Fibroblast of the aortic adventitia (primary cell): ENCODE measurements around the gene AGTRAP. TPM values are rescaled to one million over a fixed set of nuclear protein-coding genes. Genes with fewer than 3 reads are reported as not detected.

Source experiments
- DNase-seq: peaks from one replicate; pipeline ENCODE4 v3.0.0-alpha.2; 2010; ENCODE audit warnings: low read depth
- H3K4me3 ChIP-seq: 2 replicates; pipeline ENCODE4 v1.5.1; 2011; ENCODE audit warnings: low read depth, mild to moderate bottlenecking, control low read depth, low read length, moderate library complexity
- total RNA-seq: library from RNA; depleted of rRNA; stranded (reverse); fragments of >200 nt; gene quantifications from 2 replicates; pipeline ENCODE4 v1.2.3, GENCODE V29; 2012; ENCODE audit warnings: low replicate concordance
- TF ChIP-seq, protein P1 (sequence below): IDR thresholded peaks from 2 replicates; pipeline ENCODE4 v1.5.1; 2011; ENCODE audit warnings: mild to moderate bottlenecking, low read length, control low read depth, inconsistent platforms; ENCODE audit not compliant: insufficient read depth

AGTRAP gene
- total RNA-seq, 1 donor: 49.4 TPM

GRCh38 chr1:11693024-11693590, 42.8 kb upstream of the AGTRAP start:
- no peak overlapping the region for H3K4me3 ChIP-seq
- TF ChIP-seq, protein P1, sequence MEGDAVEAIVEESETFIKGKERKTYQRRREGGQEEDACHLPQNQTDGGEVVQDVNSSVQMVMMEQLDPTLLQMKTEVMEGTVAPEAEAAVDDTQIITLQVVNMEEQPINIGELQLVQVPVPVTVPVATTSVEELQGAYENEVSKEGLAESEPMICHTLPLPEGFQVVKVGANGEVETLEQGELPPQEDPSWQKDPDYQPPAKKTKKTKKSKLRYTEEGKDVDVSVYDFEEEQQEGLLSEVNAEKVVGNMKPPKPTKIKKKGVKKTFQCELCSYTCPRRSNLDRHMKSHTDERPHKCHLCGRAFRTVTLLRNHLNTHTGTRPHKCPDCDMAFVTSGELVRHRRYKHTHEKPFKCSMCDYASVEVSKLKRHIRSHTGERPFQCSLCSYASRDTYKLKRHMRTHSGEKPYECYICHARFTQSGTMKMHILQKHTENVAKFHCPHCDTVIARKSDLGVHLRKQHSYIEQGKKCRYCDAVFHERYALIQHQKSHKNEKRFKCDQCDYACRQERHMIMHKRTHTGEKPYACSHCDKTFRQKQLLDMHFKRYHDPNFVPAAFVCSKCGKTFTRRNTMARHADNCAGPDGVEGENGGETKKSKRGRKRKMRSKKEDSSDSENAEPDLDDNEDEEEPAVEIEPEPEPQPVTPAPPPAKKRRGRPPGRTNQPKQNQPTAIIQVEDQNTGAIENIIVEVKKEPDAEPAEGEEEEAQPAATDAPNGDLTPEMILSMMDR: no peak
- peak; percentile 83 for DNase-seq

DNA sequence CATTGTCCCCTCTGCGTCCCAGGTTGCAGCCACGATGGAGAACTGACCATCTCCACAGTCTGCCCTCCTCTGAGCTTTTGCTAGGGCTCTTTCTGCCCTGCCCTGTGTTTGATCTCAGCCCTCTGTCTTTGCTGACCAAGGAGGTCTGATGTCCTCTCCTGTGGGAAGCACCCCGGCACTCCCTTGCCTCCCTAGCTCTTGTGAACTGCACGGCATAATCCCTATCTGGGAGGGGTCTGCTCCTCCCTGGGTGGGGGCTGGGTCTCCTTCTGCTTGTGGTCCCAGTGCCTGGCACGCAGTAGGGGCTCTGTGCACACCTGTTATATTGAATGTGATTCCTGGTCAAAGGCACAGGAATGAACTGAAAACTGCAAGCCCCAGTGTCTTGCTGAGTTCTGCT, 42.0 kb upstream of the AGTRAP start:
- TF ChIP-seq, protein P1: no peak
- no peak for DNase-seq
- H3K4me3 ChIP-seq: no peak overlapping the region

GRCh38 chr1:11695861-11696260, 40.1 kb upstream of the AGTRAP start:
- no peak for DNase-seq
- TF ChIP-seq, protein P1: no peak

GRCh38 chr1:11697188-11697892, 38.6 kb upstream of the AGTRAP start:
- TF ChIP-seq, protein P1: no peak
- DNase-seq: no peak
- H3K4me3 ChIP-seq: no peak overlapping the region

More at GRCh38 chr1:11695861-11696260, 40.1 kb upstream of the AGTRAP start:
- H3K4me3 ChIP-seq: no peak overlapping the region

DNA sequence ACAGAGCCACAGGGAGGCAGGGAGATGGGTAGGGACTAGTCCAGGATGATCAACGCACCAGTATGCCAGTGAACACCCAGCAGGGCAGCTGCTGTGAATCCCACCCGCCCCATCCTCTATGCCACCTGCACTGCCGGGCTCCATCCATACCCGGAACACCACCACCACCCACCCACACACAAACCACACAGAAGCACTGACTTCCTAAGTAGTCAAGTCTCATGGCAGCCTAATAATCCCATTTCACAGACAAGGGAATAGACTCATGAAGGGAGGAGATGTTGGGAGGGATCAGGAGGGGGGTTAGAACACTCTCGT, 38.1 kb upstream of the AGTRAP start:
- no peak overlapping the region for H3K4me3 ChIP-seq
- DNase-seq: no peak
- TF ChIP-seq, protein P1: no peak

- H3K4me3 ChIP-seq: no peak overlapping the region
- TF ChIP-seq, protein P1: no peak
- DNase-seq: no peak
Observed at GRCh38 chr1:11700601-11701467, 35.1 kb upstream of the AGTRAP start.
